B cell (primary cell): ENCODE results near the gene KCNH5. TPM values are rescaled to one million over a fixed set of nuclear protein-coding genes. Genes with fewer than 3 reads are reported as not detected.
"Not testable (repeated sequence)": the region's sequence is repeated elsewhere in the genome, so short reads cannot be mapped to it uniquely, and the experiment has no call there.

Experiments
- ATAC-seq: fragments of 200-7000 bp; cut with Tn5 transposase; one replicate; pipeline ENCODE4 v1.10.0; 2021; ENCODE audit warnings: low read depth, mild to moderate bottlenecking, moderate number of reproducible peaks, moderate library complexity
- CTCF ChIA-PET: fragments of 350-600 bp; sonication (Branson Sonifier 250); formaldehyde crosslinking; loops from one replicate; lab custom pipeline; 2021; ENCODE audit warnings: antibody characterized with exemption, inconsistent platforms; lab: Charles Lee
- POLR2A ChIA-PET: fragments of 350-600 bp; sonication (Branson Sonifier 250); formaldehyde crosslinking; loops from one replicate; lab custom pipeline; 2021; ENCODE audit warnings: antibody characterized with exemption; lab: Charles Lee
- DNase-seq: peaks from one replicate; pipeline ENCODE4 v3.0.0; 2013
- H2AFZ ChIP-seq: 2 replicates; pipeline ENCODE4 v1.6.1; 2012; ENCODE audit warnings: mild to moderate bottlenecking, low read depth, low read length; ENCODE audit not compliant: insufficient read depth, poor library complexity, severe bottlenecking
- H3K27ac ChIP-seq, 2 donors: 1 replicate in 1 of 2; 2 replicates in 1 of 2; pipeline ENCODE4 v1.5.1; 2012 to 2013; ENCODE audit warnings: low read length in 2 of 2, mild to moderate bottlenecking in 2 of 2, moderate library complexity in 1 of 2
- H3K27me3 ChIP-seq, 4 experiments: fragments of 200-600 bp in 1 of 4; sonication (generic) in 1 of 4; replicated peaks in 1 of 4; 1 replicate in 2 of 4; 2 replicates in 2 of 4; pipeline versions ENCODE4 v1.6.1 to v1.7.0; 2013 to 2016; ENCODE audit warnings: low read length in 3 of 4, mild to moderate bottlenecking in 2 of 4, mixed read lengths in 1 of 4, moderate library complexity in 1 of 4; ENCODE audit not compliant: insufficient read depth in 4 of 4, control insufficient read depth in 3 of 4; ENCODE audit errors: control extremely low read depth in 1 of 4
- H3K36me3 ChIP-seq, 2 experiments: replicated peaks in 1 of 2; 1 replicate in 1 of 2; 2 replicates in 1 of 2; pipeline versions ENCODE4 v1.6.1 to v1.7.1; 2013; ENCODE audit warnings: low read length in 1 of 2; ENCODE audit not compliant: insufficient read depth in 2 of 2, control insufficient read depth in 1 of 2; ENCODE audit errors: control extremely low read depth in 1 of 2, extremely low read depth in 1 of 2
- H3K4me1 ChIP-seq, 2 donors: fragments of 200-600 bp in 1 of 2; sonication (generic) in 1 of 2; 1 replicate in 1 of 2; 2 replicates in 1 of 2; pipeline versions ENCODE4 v1.5.1 to v1.6.1; 2013 to 2017; ENCODE audit warnings: low read length in 2 of 2; ENCODE audit not compliant: control insufficient read depth in 2 of 2, insufficient read depth in 2 of 2
- H3K4me2 ChIP-seq: replicated peaks from 2 replicates; pipeline ENCODE3; 2012; ENCODE audit warnings: mild to moderate bottlenecking, low read depth, low read length; ENCODE audit not compliant: poor library complexity, severe bottlenecking
- H3K4me3 ChIP-seq, 5 experiments: fragments of 200-600 bp in 1 of 5; sonication (generic) in 1 of 5; 1 replicate in 3 of 5; 2 replicates in 2 of 5; pipeline versions ENCODE4 v1.5.1 to v1.7.0; 2011 to 2016; ENCODE audit warnings: low read length in 4 of 5, mild to moderate bottlenecking in 4 of 5, low read depth in 2 of 5, control low read depth in 1 of 5, moderate library complexity in 1 of 5; ENCODE audit not compliant: insufficient read depth in 1 of 5; ENCODE audit errors: control extremely low read depth in 1 of 5, extremely low read depth in 1 of 5
- H3K79me2 ChIP-seq: fragments of 200-600 bp; sonication (generic); one replicate; pipeline ENCODE4 v1.6.0; 2016; ENCODE audit warnings: low read length; ENCODE audit not compliant: control insufficient read depth, insufficient read depth
- H3K9ac ChIP-seq: fragments of 200-600 bp; sonication (generic); 2 replicates; pipeline ENCODE4 v1.6.1; 2017; ENCODE audit warnings: mild to moderate bottlenecking, low read length, moderate library complexity
- H3K9me3 ChIP-seq, 3 donors: one replicate each; pipeline versions ENCODE4 v1.6.1 to v1.7.1; 2013; ENCODE audit warnings: low read length in 2 of 3; ENCODE audit not compliant: control insufficient read depth in 2 of 3, insufficient read depth in 1 of 3; ENCODE audit errors: control extremely low read depth in 1 of 3
- H4K20me1 ChIP-seq: 2 replicates; pipeline ENCODE4 v1.6.0; 2012; ENCODE audit warnings: mild to moderate bottlenecking, low read length; ENCODE audit not compliant: insufficient read depth, control insufficient read depth, poor library complexity, severe bottlenecking
- H3K27ac Mint-ChIP-seq: one replicate; pipeline ENCODE4 v1.8.0; 2021; ENCODE audit warnings: mixed read lengths
- H3K27me3 Mint-ChIP-seq: one replicate; pipeline ENCODE4 v1.8.0; 2021; ENCODE audit warnings: mixed read lengths
- H3K4me1 Mint-ChIP-seq: one replicate; pipeline ENCODE4 v1.8.0; 2021; ENCODE audit warnings: mixed read lengths
- H3K4me3 Mint-ChIP-seq: one replicate; pipeline ENCODE4 v1.8.0; 2021; ENCODE audit warnings: mixed read lengths
- H3K9me3 Mint-ChIP-seq: one replicate; pipeline ENCODE4 v1.8.0; 2022; ENCODE audit warnings: mixed read lengths; ENCODE audit not compliant: insufficient read depth
- EZH2 ChIP-seq: IDR thresholded peaks from 2 replicates; pipeline ENCODE4 v1.6.1; 2012; ENCODE audit warnings: borderline replicate concordance, low read depth, mild to moderate bottlenecking, moderate library complexity, low read length; ENCODE audit not compliant: insufficient read depth, poor library complexity, severe bottlenecking
- WGBS: methylation state at CpG from one replicate; pipeline ENCODE4 v1.1.5; 2013; ENCODE audit warnings: missing lambda C conversion rate; ENCODE audit not compliant: insufficient coverage; 5-methylcytosine and 5-hydroxymethylcytosine counted together
- intact Hi-C: fragments of 100-400 bp; cut with micrococcal nuclease; formaldehyde crosslinking; loops from one replicate; pipeline ENCODE4 v1.10.0; 2022
- polyA plus RNA-seq: library from polyadenylated mRNA; depleted of rRNA; stranded (reverse); fragments of >200 nt; gene quantifications from 2 replicates; pipeline ENCODE4 v1.2.3, GENCODE V29; 2012
- total RNA-seq, 2 donors: library from RNA; stranded (reverse); fragments of 120-200 nt in 1 of 2; gene quantifications; 1 replicate in 1 of 2; 2 replicates in 1 of 2; pipeline versions ENCODE4 v1.2.3 to v1.2.4, GENCODE V29; 2013 to 2022
- TF ChIP-seq, protein P1 (sequence below): fragments of 200-600 bp; IDR thresholded peaks from one replicate; pipeline ENCODE4 v1.8.0; 2022; ENCODE audit warnings: antibody characterized with exemption, mild to moderate bottlenecking

KCNH5 gene
- total and polyA plus RNA-seq, 2 donors (not counting 1 experiment from before 2014, with no cell fraction given) = not detected

DNA sequence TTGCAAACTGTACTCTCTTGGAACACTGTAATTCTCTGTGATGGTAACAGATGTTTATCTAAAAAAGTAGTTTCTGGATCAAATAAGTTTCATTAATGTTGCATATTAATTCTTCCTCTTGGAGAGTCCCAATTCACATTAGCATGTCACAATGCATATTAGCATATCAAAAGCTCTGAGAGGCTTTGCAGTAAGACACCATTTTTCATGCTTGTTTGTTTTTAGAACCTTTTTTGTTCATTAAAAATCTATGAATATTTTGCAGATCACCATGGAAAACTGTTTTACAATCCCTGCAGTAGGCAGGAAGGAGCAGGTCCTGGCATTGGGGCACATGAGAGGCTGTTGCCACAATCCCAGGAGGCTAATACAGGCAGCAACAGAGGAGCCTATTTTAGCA lies 180.7 kb downstream of the KCNH5 start:
- ATAC-seq (no peak), DNase-seq (no peak)
- TF ChIP-seq, protein P1, sequence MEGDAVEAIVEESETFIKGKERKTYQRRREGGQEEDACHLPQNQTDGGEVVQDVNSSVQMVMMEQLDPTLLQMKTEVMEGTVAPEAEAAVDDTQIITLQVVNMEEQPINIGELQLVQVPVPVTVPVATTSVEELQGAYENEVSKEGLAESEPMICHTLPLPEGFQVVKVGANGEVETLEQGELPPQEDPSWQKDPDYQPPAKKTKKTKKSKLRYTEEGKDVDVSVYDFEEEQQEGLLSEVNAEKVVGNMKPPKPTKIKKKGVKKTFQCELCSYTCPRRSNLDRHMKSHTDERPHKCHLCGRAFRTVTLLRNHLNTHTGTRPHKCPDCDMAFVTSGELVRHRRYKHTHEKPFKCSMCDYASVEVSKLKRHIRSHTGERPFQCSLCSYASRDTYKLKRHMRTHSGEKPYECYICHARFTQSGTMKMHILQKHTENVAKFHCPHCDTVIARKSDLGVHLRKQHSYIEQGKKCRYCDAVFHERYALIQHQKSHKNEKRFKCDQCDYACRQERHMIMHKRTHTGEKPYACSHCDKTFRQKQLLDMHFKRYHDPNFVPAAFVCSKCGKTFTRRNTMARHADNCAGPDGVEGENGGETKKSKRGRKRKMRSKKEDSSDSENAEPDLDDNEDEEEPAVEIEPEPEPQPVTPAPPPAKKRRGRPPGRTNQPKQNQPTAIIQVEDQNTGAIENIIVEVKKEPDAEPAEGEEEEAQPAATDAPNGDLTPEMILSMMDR = no peak
- no peak for TF ChIP-seq EZH2
- Mint-ChIP-seq H3K27me3 (no peaks in the 10 kb centered on the region), H3K4me3 (no peak overlapping the region), H3K27ac (no peak overlapping the region), H3K4me1 (no peaks in the 10 kb centered on the region), H3K9me3 (no peaks in the 10 kb centered on the region)
- Histone ChIP-seq H3K27ac (no peak overlapping the region), H3K4me2 (no peak overlapping the region), H3K27me3 (no peaks in the 10 kb centered on the region), H3K9ac (no peak overlapping the region), H3K4me1 (no peaks in the 10 kb centered on the region), H3K36me3 (no peaks in the 10 kb centered on the region), H3K4me3 (no peak overlapping the region), H2AFZ (no peak overlapping the region), H3K9me3 (no peaks in the 10 kb centered on the region), H3K79me2 (no peaks in the 10 kb centered on the region), H4K20me1 (no peaks in the 10 kb centered on the region)
- ChIA-PET POLR2A (no interaction called here), CTCF (no interaction called here)
- intact Hi-C loops = no loop called here

GRCh38 chr14:62858011-62858410 lies 187.2 kb downstream of the KCNH5 start:
- H3K27ac ChIP-seq, H4K20me1 ChIP-seq, H3K4me3 Mint-ChIP-seq, H3K27ac Mint-ChIP-seq, CTCF ChIA-PET, H3K9me3 Mint-ChIP-seq, H3K79me2 ChIP-seq, H3K36me3 ChIP-seq, H3K4me2 ChIP-seq, H3K4me1 ChIP-seq, H2AFZ ChIP-seq, POLR2A ChIA-PET, H3K4me3 ChIP-seq, ATAC-seq, intact Hi-C loops, H3K9ac ChIP-seq, H3K9me3 ChIP-seq, DNase-seq, H3K27me3 Mint-ChIP-seq, H3K27me3 ChIP-seq, H3K4me1 Mint-ChIP-seq: not testable (repeated sequence)
- no CpG with 5 or more reads among the region's 2 CpGs for WGBS
